ENCODE data around the gene DECR2. TPM values are rescaled to one million over a fixed set of nuclear protein-coding genes. Genes with fewer than 3 reads are reported as not detected.
A peak's percentile ranks its signal among the peaks of the same experiment; 100 is the strongest.

DECR2 gene
- total and polyA plus RNA-seq, 2 of the 13 experiments (the other 11 are each of a cell fraction or from before 2014, with no cell fraction given) = 36.3 to 44.6 TPM

- peak; percentile 89 for ATAC-seq
- intact Hi-C loops (cut with micrococcal nuclease; ENCODE audit: unreplicated experiment) (no loop called here), in situ Hi-C loops (cut with HindIII; ENCODE audit: extremely low pct_ligation_motif_present, low pct_unique_long_range_greater_than_20kb) (no loop called here)
- ChIA-PET POLR2A (interaction anchor here (0.6 to 2.8 kb wide), 6 partner anchors 8 to 311 kb away, joined by 3 to 27 read pairs (median 6); partner anchors contain the start of genes AXIN1, DECR2, FAM234A and PGAP6), CTCF (ENCODE audit: low intra/inter-chr PET ratio, low total read pairs) (no interaction called here)
- Histone ChIP-seq H3K4me1 (ENCODE audit: insufficient read depth, low read length) (peaks cover 28% of the 10 kb centered on the region), H3K4me3 (replicated peaks in 1 of 3; ENCODE audit: insufficient read depth in 1 of 3, low read depth in 2 of 3, low read length in 3 of 3) (peak within 1 kb of the TSS; percentile 57 to 79 (median 75)), H2AFZ (ENCODE audit: low read length) (no peak within 1 kb of the TSS), H3K4me2 (ENCODE audit: low read depth, low read length) (peak within 1 kb of the TSS; percentile 86), H3K27me3 (ENCODE audit: control insufficient read depth in 1 of 2, insufficient read depth in 2 of 2, low read length in 2 of 2) (no peaks in the 10 kb centered on the region), H3K9ac (ENCODE audit: insufficient read depth, low read depth, low read length) (peak within 1 kb of the TSS; percentile 56), H3K79me2 (ENCODE audit: insufficient read depth, low read length) (peaks cover 6% of the 10 kb centered on the region), H3K27ac (ENCODE audit: extremely low read length, insufficient read depth, low read length) (peak within 1 kb of the TSS; percentile 44), H3K9me3 (ENCODE audit: low read length) (no peaks in the 10 kb centered on the region), H4K20me1 (ENCODE audit: insufficient read depth, low read length) (no peaks in the 10 kb centered on the region), H3K36me3 (replicated peaks in 1 of 2; ENCODE audit: control insufficient read depth in 1 of 2, insufficient read depth in 2 of 2, low read length in 2 of 2) (peaks cover 14 to 40% of the 10 kb centered on the region in 2 experiments; a peak in 4 of 5 replicates)
- WGBS (ENCODE audit: low lambda C conversion rate) = 1% methylated on average over 30 of the region's 30 CpGs
- no peak for FAIRE-seq
- DNase-seq (ENCODE audit: low spot score) = peak; percentile 90
- no TSS peak for BruUV-seq (replicated peaks)
- TF ChIP-seq HNRNPLL (IDR thresholded peaks at IDR 0.05; ENCODE audit: low read depth, low read length, poor library complexity, severe bottlenecking) (peak; percentile 82), RARA (CRISPR knock-in tag; IDR thresholded peaks at IDR 0.05) (peak; percentile 5; the same call in 1 of the 2 replicates), ZFP91 (CRISPR knock-in tag; IDR thresholded peaks at IDR 0.05; ENCODE audit: borderline replicate concordance) (no peak), SP2 (CRISPR knock-in tag; IDR thresholded peaks at IDR 0.05) (peak; percentile 93), ZNF660 (CRISPR knock-in tag; IDR thresholded peaks at IDR 0.05; ENCODE audit: borderline replicate concordance, low read depth) (no peak), STAT5B (CRISPR knock-in tag; IDR thresholded peaks at IDR 0.05) (no peak), ZNF772 (CRISPR knock-in tag; IDR thresholded peaks at IDR 0.05) (no peak), ZBTB40 (IDR thresholded peaks at IDR 0.05) (peak; percentile 76), ZBTB40 (CRISPR knock-in tag; IDR thresholded peaks at IDR 0.05) (no peak), ZNF225 (CRISPR knock-in tag; IDR thresholded peaks at IDR 0.05) (no peak), RXRA (CRISPR knock-in tag; IDR thresholded peaks at IDR 0.05) (no peak), ZFP36 (IDR thresholded peaks at IDR 0.05; ENCODE audit: borderline replicate concordance, low read depth, low read length, partially characterized antibody) (no peak), DDIT3 (CRISPR knock-in tag; IDR thresholded peaks at IDR 0.05) (no peak)
These were observed 31.2 kb upstream of the DECR2 start, which contains the start of gene MRPL28 for GRCh38 chr16:370443-370842. Gene MRPL28, minus strand, starts transcription at chr16:370538. Its CDS starts 320 bp downstream, at chr16:370218.

All from HepG2 (cell line).